Measurements from ENCODE around the gene KLHL42.
A peak's percentile ranks its signal among the peaks of the same experiment; 100 is the strongest.
"Not testable (repeated sequence)": the region's sequence is repeated elsewhere in the genome, so short reads cannot be mapped to it uniquely, and the experiment has no call there.

KLHL42 gene

DNA sequence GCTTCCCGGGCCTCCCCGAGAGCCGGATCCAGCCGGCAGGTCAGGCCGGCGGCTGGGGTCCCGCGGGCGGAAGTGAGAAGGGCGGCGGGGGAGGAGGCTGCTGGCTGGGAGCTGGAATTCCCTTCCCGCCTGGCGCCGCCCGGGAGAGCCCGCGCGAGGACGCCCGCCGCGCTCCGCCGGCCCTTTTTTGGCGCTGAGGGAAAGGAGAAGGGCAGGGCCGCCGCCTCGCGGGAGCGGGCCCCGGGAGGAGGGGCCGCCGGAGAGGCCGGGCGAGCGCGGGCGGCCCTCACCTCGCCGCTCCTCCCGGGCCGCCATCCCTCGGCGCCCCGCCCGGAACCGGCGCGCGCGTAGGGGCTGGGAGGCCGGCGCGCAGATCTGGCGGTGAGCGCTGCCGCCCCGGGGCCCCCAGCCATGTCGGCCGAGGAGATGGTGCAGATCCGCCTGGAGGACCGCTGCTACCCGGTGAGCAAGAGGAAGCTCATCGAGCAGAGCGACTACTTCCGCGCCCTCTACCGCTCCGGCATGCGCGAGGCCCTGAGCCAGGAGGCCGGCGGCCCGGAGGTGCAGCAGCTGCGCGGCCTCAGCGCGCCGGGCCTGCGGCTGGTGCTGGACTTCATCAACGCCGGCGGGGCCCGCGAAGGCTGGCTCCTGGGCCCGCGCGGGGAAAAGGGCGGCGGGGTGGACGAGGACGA is at the start of gene KLHL42, which contains the start of gene MANSC4:
TSS of gene KLHL42 (plus strand) at position 314 of the 692 bp plus-strand sequence. CDS start at position 412, 98 bp downstream.
TSS of gene MANSC4 (minus strand) at position 317 of the 692 bp plus-strand sequence. CDS start 8,960 bp downstream, outside the sequence.
- DNase-seq (ENCODE audit: low spot score) = peak; percentile 78

- no peak for DNase-seq (ENCODE audit: low spot score)
Measured at GRCh38 chr12:27732281-27732680, 47.8 kb upstream of the KLHL42 start.

DNA sequence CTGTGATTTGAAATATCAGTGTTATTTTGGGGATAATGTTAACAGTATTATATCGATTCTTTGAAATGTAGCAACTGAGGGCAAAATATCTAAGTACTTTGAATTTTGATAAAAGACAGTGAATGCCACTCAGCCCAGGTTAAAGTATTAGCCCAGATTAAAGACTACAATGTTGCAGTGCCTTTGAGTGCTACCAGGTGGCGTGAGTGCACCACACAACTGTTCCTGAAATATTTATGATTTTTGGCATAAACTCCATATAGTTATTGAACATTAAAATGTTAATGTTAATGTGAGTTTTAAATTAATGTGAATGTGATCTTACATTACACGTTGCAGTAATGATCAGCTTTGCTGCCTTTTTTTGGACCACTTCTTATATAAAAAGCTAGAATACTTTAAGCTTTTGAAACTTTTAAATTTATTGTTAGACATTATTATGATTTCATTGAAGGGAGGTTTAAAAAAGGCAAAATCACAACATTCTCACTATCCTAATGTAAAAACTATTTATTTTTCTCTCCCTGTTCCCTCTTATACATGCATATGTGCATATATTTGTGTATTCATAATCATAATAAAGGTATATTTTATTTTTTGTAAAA is 46.9 kb upstream of the KLHL42 start:
- DNase-seq (ENCODE audit: low spot score) = peak; percentile 66

DNA sequence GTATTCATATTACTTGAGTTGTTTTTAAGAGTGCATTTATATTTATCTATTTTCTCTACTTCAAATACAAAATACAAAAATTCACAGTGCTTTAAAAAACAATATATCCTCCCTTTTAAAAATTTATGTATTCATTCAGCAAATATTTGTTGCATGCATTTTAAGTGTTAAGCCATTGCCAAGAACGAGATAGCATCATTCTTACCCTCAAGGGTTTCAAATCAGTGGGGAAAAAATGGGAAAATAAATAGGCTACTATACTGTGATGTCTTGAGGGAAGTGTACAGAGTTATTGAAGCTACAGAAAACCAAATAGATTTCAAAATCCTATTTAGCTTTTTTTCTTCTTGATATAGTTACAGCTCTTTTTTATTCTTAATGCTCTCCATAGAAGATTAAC is 46.2 kb upstream of the KLHL42 start:
- no peak for DNase-seq (ENCODE audit: low spot score)

- DNase-seq (ENCODE audit: low spot score) = not testable (repeated sequence)
Measured at GRCh38 chr12:27734321-27734720, 45.7 kb upstream of the KLHL42 start.

GRCh38 chr12:27743601-27744000 is 36.4 kb upstream of the KLHL42 start:
- no peak for DNase-seq (ENCODE audit: low spot score)

DNA sequence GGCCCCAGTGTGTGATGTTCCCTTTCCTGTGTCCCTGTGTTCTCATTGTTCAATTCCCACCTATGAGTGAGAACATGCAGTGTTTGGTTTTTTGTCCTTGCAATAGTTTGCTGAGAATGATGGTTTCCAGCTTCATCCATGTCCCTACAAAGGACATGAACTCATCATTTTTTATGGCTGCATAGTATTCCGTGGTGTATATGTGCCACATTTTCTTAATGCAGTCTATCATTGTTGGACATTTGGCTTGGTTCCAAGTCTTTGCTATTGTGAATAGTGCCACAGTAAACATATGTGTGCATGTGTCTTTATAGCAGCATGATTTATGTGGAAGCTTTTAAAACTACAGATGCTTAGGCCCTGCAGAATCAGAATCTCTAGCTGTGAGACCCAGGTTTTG is 34.3 kb upstream of the KLHL42 start:
- not testable (repeated sequence) for DNase-seq (ENCODE audit: low spot score)

DNA sequence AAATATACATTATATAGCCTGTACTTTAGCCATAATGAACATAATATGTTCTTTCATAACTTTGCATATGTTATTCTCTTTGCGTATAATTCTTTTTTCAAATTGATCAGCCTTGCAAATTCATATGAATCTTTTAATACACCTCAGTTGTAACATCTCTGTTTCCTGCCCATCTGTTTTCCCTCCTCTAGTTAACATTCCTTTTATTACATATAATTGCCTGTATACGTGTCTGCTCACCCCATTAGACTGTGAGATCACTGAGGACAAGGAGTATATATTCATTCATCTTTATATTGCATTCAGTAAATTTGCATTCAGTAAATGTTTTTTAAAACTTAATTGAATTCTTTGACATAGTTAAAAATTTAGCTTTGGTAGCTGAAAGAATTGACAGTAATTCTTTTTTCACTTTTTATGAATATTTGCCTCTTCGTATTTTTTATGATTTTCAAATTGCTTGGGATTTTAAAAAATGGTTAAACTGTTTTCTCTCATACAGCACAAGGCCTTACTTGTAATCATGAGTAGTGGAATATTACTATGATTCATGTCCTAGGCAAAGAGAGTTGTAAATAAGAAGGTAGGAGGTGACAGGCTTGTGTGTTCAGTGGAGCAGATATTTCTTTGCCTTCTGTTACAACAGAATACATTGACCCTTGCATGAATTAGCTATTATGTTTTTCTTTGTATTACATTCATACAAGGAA is 32.8 kb upstream of the KLHL42 start:
- DNase-seq (ENCODE audit: low spot score) = peak; percentile 52

DNA sequence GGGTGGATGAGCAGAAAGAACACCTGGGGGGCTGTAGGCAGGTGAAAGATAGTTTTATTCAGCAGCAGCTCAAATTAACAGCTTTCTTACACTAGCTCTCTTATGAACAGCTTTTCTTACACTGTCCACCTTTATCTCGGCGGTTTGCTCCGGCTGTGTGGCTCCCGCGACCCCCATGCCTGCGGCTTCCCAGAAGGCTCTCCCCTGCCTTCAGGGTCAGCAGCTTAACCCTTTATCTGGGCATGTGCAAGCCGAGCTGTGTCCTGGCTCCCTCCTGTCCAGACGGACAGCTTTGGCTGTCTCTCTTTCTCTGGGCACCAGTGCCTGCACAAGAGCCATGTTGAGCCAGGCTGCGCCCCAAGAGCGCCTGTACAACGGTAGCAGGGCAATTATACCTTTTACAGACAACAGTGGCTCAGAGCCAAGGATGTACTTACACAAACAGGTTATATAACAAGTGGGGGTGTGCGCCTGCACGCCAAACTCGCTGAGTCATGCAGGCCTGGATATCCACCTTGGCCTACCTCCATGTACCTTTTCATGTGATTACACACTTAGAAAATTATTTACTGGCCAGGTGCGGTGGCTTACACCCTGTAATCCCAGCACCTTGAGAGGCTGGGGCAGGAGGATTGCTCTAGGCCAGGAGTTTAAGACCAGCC is 28.5 kb upstream of the KLHL42 start:
- DNase-seq (ENCODE audit: low spot score) = peak; percentile 92

DNA sequence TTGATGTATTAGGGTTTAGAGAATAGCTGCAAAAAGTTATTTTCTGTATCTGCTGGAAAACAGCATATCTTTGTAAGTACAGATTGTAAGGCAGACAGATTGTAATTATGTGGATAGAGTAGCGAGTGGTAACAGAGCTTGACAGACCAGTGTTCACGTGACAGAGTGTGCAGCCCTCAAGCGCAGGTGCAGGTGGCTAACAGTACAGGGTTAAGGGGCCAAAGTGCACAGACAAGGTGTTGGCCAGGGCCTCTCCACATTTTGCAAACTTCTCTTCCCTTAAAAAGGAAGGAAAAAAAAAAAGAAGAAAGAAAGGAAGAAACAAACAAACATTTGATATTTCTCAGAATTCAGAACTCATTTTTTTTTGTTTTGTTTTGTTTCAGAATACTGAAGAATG is 25.2 kb upstream of the KLHL42 start:
- no peak for DNase-seq (ENCODE audit: low spot score)

GRCh38 chr12:27756670-27757195 is 23.3 kb upstream of the KLHL42 start:
- no peak for DNase-seq (ENCODE audit: low spot score)

GRCh38 chr12:27762757-27763156 is 17.3 kb upstream of the KLHL42 start:
- no peak for DNase-seq (ENCODE audit: low spot score)

GRCh38 chr12:27766587-27766986 is 13.4 kb upstream of the KLHL42 start:
- DNase-seq (ENCODE audit: low spot score) = no peak

- no peak for DNase-seq (ENCODE audit: low spot score)
Measured at GRCh38 chr12:27769142-27769673, 10.8 kb upstream of the KLHL42 start.

GRCh38 chr12:27771481-27772327 is 8.3 kb upstream of the KLHL42 start:
- no peak for DNase-seq (ENCODE audit: low spot score)

- peak; percentile 70 for DNase-seq (ENCODE audit: low spot score)
Measured at GRCh38 chr12:27772328-27773049, 7.5 kb upstream of the KLHL42 start.

DNA sequence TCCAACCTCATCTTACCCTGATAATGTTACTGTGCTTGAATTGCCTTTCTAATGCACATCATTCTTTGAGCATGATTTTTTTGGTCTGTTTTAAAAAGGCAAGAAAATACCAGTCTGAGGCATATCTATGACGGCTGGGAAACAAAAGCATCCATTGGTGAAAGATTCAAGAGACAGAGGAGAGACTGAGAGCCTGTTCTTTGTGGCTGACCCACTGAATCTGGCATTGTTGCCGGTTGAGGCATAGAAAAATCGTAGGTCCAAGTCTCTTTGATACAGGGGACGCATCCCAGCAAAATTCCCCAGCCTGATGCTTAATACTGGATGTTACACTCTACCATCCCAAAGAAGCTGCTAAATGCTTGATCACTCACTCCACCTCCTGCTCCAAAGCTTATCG is 2.9 kb upstream of the KLHL42 start:
- no peak for DNase-seq (ENCODE audit: low spot score)

- DNase-seq (ENCODE audit: low spot score) = no peak
Measured at GRCh38 chr12:27778206-27778605, 1.8 kb upstream of the KLHL42 start.

DNA sequence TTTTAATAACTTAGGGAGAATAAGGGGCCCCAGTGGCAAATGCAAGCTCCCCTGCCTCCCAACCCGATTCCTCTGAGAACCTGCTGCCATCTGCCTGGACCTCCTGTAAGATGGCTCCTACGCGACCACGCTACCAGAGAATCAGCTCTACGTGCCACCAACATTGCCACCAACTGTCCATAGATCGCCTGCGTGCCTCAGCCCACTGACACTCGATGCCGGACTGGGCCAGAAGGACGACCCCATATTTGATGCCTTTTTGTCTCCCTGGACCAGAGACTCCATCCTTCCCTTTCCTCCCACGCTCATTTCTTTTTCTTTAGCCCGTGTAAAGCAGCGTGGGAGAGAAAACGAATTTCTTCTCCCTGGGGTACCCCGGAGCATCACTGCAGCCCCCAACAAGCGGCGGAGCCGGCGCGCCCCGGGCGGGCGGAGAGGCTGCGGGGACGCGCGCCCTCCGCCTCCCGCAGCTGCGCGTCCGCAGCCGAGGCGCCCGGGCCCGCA is 565 bp upstream of the KLHL42 start:
- DNase-seq (ENCODE audit: low spot score) = peak; percentile 23
